ENCODE data around the gene MTIF2.
"Not testable (repeated sequence)": the region's sequence is repeated elsewhere in the genome, so short reads cannot be mapped to it uniquely, and the experiment has no call there.

The MTIF2 gene

GRCh38 chr2:55296393-55296792 lies 27.4 kb upstream of the MTIF2 start:
- ChIA-PET CTCF (interaction anchor here (1.4 to 2.5 kb wide), 4 partner anchors 8 to 14 kb away, joined by 3 to 16 read pairs (median 6); no protein-coding TSS in a partner anchor), POLR2A (no interaction called here)
- no peak for TF ChIP-seq CTCF (IDR thresholded peaks at IDR 0.05; ENCODE audit: control extremely low read depth, extremely low read depth, low read depth, missing control alignments)
- no peak for DNase-seq (ENCODE audit: extremely low spot score)

- CTCF ChIA-PET: interaction anchor here (1.0 kb wide), 1 partner anchor 236 kb away, joined by 3 read pairs; no protein-coding TSS in a partner anchor
- TF ChIP-seq CTCF (IDR thresholded peaks at IDR 0.05; ENCODE audit: control extremely low read depth, extremely low read depth, low read depth, missing control alignments): no peak
Observed at GRCh38 chr2:55283083-55283482, 14.1 kb upstream of the MTIF2 start.

GRCh38 chr2:55282110-55282917 lies 13.3 kb upstream of the MTIF2 start:
- TF ChIP-seq CTCF (IDR thresholded peaks at IDR 0.05; ENCODE audit: control extremely low read depth, extremely low read depth, low read depth, missing control alignments): no peak
- CTCF ChIA-PET: no interaction called here
- peak; percentile 90 for DNase-seq (ENCODE audit: extremely low spot score)
- POLR2A ChIA-PET: no interaction called here

More at GRCh38 chr2:55283083-55283482, 14.1 kb upstream of the MTIF2 start:
- no peak for DNase-seq (ENCODE audit: extremely low spot score)
- POLR2A ChIA-PET: no interaction called here

- CTCF ChIA-PET: interaction anchor here (1.1 kb wide), 1 partner anchor 12 kb away, joined by 4 read pairs; the partner anchor contains the start of gene MTIF2
- DNase-seq (ENCODE audit: extremely low spot score); POLR2A ChIA-PET: not testable (repeated sequence)
Observed at GRCh38 chr2:55280851-55281546, 12.0 kb upstream of the MTIF2 start.

GRCh38 chr2:55279859-55280424 lies 10.9 kb upstream of the MTIF2 start:
- DNase-seq (ENCODE audit: extremely low spot score); CTCF ChIA-PET; POLR2A ChIA-PET: not testable (repeated sequence)

GRCh38 chr2:55279214-55279835 lies 10.3 kb upstream of the MTIF2 start:
- CTCF ChIA-PET; DNase-seq (ENCODE audit: extremely low spot score); POLR2A ChIA-PET: not testable (repeated sequence)

GRCh38 chr2:55277310-55277709 lies 8.3 kb upstream of the MTIF2 start:
- TF ChIP-seq CTCF (IDR thresholded peaks at IDR 0.05; ENCODE audit: control extremely low read depth, extremely low read depth, low read depth, missing control alignments): no peak
- POLR2A ChIA-PET: no interaction called here
- no peak for DNase-seq (ENCODE audit: extremely low spot score)
- CTCF ChIA-PET: interaction anchor here (1.4 kb wide), 1 partner anchor 11 kb away, joined by 3 read pairs; no protein-coding TSS in a partner anchor

GRCh38 chr2:55274346-55274745 lies 5.3 kb upstream of the MTIF2 start:
- POLR2A ChIA-PET; DNase-seq (ENCODE audit: extremely low spot score): not testable (repeated sequence)
- CTCF ChIA-PET: interaction anchor here (1.0 kb wide), 1 partner anchor 51 kb away, joined by 3 read pairs; no protein-coding TSS in a partner anchor

All from GM10248 (cell line).